ENCODE data around the gene TNS4. TPM values are rescaled to one million over a fixed set of nuclear protein-coding genes. Genes with fewer than 3 reads are reported as not detected.

Gene TNS4
- total and polyA plus RNA-seq, 9 of the 15 experiments (the other 6 are each of a cell fraction or from before 2014, with no cell fraction given), result 0.04 to 0.73 (median 0.24) TPM; not detected in 1

DNA sequence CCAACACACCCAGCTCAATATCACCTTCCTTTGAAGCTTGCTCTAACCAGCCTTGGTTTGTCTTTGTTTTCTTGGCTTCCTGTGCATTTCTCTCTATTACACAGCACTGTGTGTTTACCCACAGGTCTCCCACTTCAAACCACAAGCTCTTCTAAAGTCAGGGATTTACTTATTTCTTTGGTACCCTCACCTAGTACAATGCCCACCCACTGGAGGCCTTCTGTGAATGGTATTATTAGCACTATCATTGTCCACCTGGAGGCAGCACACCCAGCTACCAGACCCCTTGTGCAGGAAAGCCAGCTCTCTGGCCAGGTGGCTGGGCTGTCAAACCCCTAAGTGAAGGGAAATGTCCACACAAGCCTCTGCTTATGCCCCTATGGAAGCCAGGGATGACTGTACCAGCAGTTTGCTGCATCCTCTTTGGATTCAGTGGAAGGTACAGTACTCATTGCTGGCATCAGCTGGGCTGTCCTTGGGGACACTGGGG is 74.4 kb downstream of the TNS4 start:
- H3K79me2 ChIP-seq (ENCODE audit: control insufficient read depth, insufficient read depth, low read length), result no peaks in the 10 kb centered on the region
- no peak for DNase-seq (ENCODE audit: extremely low read depth in 1 of 4, low spot score in 3 of 4)
- peaks cover 0 to 5% of the 10 kb centered on the region in 2 experiments; a peak in 3 of 5 replicates for H3K4me1 ChIP-seq (replicated peaks in 1 of 2; ENCODE audit: control insufficient read depth in 2 of 2, insufficient read depth in 2 of 2, low read length in 2 of 2)
- in situ Hi-C loops (cut with MboI), result no loop called here
- no peak overlapping the region for H3K27ac ChIP-seq (ENCODE audit: extremely low read depth, low read depth, low read length)
- ChIA-PET POLR2A (interaction anchor here (0.6 to 1.8 kb wide), 3 partner anchors 9 to 220 kb away, joined by 3 to 14 read pairs (median 3); partner anchors contain the start of genes SMARCE1 and TOP2A), CTCF (ENCODE audit: low intra/inter-chr PET ratio) (no interaction called here)
- BruUV-seq (replicated peaks), result no TSS peak
- H4K20me1 ChIP-seq (replicated peaks; ENCODE audit: control insufficient read depth, insufficient read depth, low read length), result no peaks in the 10 kb centered on the region
- no peak overlapping the region for H3K4me3 ChIP-seq
- H3K9ac ChIP-seq (ENCODE audit: insufficient read depth in 1 of 2, low read depth in 2 of 2, low read length in 2 of 2), result no peak overlapping the region
- intact Hi-C loops (cut with micrococcal nuclease), result no loop called here
- ATAC-seq, result no peak
- peak overlapping the region; percentile 78 for H2AFZ ChIP-seq (ENCODE audit: low read depth, low read length)
- TF ChIP-seq ZKSCAN8 (CRISPR knock-in tag; IDR thresholded peaks at IDR 0.05), result no peak
- TF ChIP-seq GTF2A2 (tag; IDR thresholded peaks at IDR 0.05), result no peak
- no peak for TF ChIP-seq JUND (IDR thresholded peaks at IDR 0.05; ENCODE audit: borderline replicate concordance, low read depth, low read length)
- no peak for TF ChIP-seq JUND (tag; IDR thresholded peaks at IDR 0.05; ENCODE audit: borderline replicate concordance, low read depth, low read length)
- no peak for TF ChIP-seq SMARCA5 (IDR thresholded peaks at IDR 0.05)
- TF ChIP-seq, protein P1, sequence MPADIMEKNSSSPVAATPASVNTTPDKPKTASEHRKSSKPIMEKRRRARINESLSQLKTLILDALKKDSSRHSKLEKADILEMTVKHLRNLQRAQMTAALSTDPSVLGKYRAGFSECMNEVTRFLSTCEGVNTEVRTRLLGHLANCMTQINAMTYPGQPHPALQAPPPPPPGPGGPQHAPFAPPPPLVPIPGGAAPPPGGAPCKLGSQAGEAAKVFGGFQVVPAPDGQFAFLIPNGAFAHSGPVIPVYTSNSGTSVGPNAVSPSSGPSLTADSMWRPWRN (IDR thresholded peaks at IDR 0.05; ENCODE audit: low read depth), result no peak
- no peak for TF ChIP-seq ZNF696 (CRISPR knock-in tag; conservative IDR thresholded peaks at IDR 0.05)
- no peak for TF ChIP-seq POLR2B (IDR thresholded peaks at IDR 0.05; ENCODE audit: low read depth, partially characterized antibody)
- no peak for TF ChIP-seq ZNF217 (CRISPR knock-in tag; IDR thresholded peaks at IDR 0.05)
- TF ChIP-seq ZNF143 (CRISPR knock-in tag; IDR thresholded peaks at IDR 0.05), result no peak
- no peak for TF ChIP-seq HMG20A (CRISPR knock-in tag; conservative IDR thresholded peaks at IDR 0.05)
- TF ChIP-seq TAF7 (tag; IDR thresholded peaks at IDR 0.05), result no peak
- TF ChIP-seq SOX6 (IDR thresholded peaks at IDR 0.05), result no peak
- FAIRE-seq, result no peak
- no peaks in the 10 kb centered on the region for H3K9me1 ChIP-seq (ENCODE audit: control insufficient read depth, insufficient read depth, low read length)
- no peaks in the 10 kb centered on the region for H3K9me3 ChIP-seq (replicated peaks; ENCODE audit: control insufficient read depth, insufficient read depth, low read depth, low read length)
- H3K36me3 ChIP-seq (ENCODE audit: control insufficient read depth, insufficient read depth, low read length), result no peaks in the 10 kb centered on the region
- H3K4me2 ChIP-seq (ENCODE audit: insufficient read depth, low read length), result no peak overlapping the region
- no peaks in the 10 kb centered on the region for H3K27me3 ChIP-seq (ENCODE audit: control insufficient read depth in 2 of 2, insufficient read depth in 2 of 2, low read length in 2 of 2)

Other genes starting within 250 kb of the TNS4 start
Only the 7 nearest of the 9 such genes appear.
- gene RARA, start 192.4 kb downstream of the TNS4 start, total RNA-seq (2014; rRNA removed), result 13.6 and 18.7 TPM in 2 replicates
- gene RARA, start 192.4 kb downstream of the TNS4 start, total RNA-seq (2014; rRNA removed; fragmentation: Illumina TruSeq; extraction: Trizol), result 5.0 and 7.5 TPM in 2 replicates
- gene RARA, start 192.4 kb downstream of the TNS4 start, total RNA-seq (2015; rRNA removed; fragmentation: Illumina TruSeq; extraction: Trizol), result 7.9 and 8.3 TPM in 2 replicates
- gene RARA, start 192.4 kb downstream of the TNS4 start, total RNA-seq (2021), result 26.2 and 28.0 TPM in 2 replicates
- 2.7 and 3.5 TPM in 2 replicates for gene RARA, start 192.4 kb downstream of the TNS4 start, polyA plus RNA-seq (2011; rRNA removed)
- gene RARA, start 192.4 kb downstream of the TNS4 start, polyA plus RNA-seq (2014; fragmentation: Illumina TruSeq; extraction: Trizol), result 24.2 and 25.2 TPM in 2 replicates
- under 1 TPM; 0.10 TPM for gene RARA, start 192.4 kb downstream of the TNS4 start, polyA plus RNA-seq (2014; fragmentation: Nextera tagmentation; extraction: Ambion mirVana)
- 12.2 and 13.0 TPM in 2 replicates for gene RARA, start 192.4 kb downstream of the TNS4 start, polyA plus RNA-seq (2014; rRNA removed)
- not detected in 2 replicates for gene GJD3, start 136.9 kb downstream of the TNS4 start, total RNA-seq (2014; rRNA removed)
- not detected in 2 replicates for gene GJD3, start 136.9 kb downstream of the TNS4 start, total RNA-seq (2014; rRNA removed; fragmentation: Illumina TruSeq; extraction: Trizol)
- gene GJD3, start 136.9 kb downstream of the TNS4 start, total RNA-seq (2015; rRNA removed; fragmentation: Illumina TruSeq; extraction: Trizol), result not detected in 2 replicates
- gene GJD3, start 136.9 kb downstream of the TNS4 start, total RNA-seq (2021), result 0.38 TPM in 1 of 2 replicates, not detected in the other
- not detected in 2 replicates for gene GJD3, start 136.9 kb downstream of the TNS4 start, polyA plus RNA-seq (2011; rRNA removed)
- gene GJD3, start 136.9 kb downstream of the TNS4 start, polyA plus RNA-seq (2014; fragmentation: Illumina TruSeq; extraction: Trizol), result not detected in 2 replicates
- gene GJD3, start 136.9 kb downstream of the TNS4 start, polyA plus RNA-seq (2014; fragmentation: Nextera tagmentation; extraction: Ambion mirVana), result not detected
- 0.17 TPM in 1 of 2 replicates, not detected in the other for gene GJD3, start 136.9 kb downstream of the TNS4 start, polyA plus RNA-seq (2014; rRNA removed)
- 131 and 133 TPM in 2 replicates for gene TOP2A, start 83.7 kb downstream of the TNS4 start, total RNA-seq (2014; rRNA removed)
- gene TOP2A, start 83.7 kb downstream of the TNS4 start, total RNA-seq (2014; rRNA removed; fragmentation: Illumina TruSeq; extraction: Trizol), result 335 and 375 TPM in 2 replicates
- gene TOP2A, start 83.7 kb downstream of the TNS4 start, total RNA-seq (2015; rRNA removed; fragmentation: Illumina TruSeq; extraction: Trizol), result 257 and 281 TPM in 2 replicates
- 266 and 282 TPM in 2 replicates for gene TOP2A, start 83.7 kb downstream of the TNS4 start, total RNA-seq (2021)
- gene TOP2A, start 83.7 kb downstream of the TNS4 start, polyA plus RNA-seq (2011; rRNA removed), result 150 and 347 TPM in 2 replicates
- 204 and 233 TPM in 2 replicates for gene TOP2A, start 83.7 kb downstream of the TNS4 start, polyA plus RNA-seq (2014; fragmentation: Illumina TruSeq; extraction: Trizol)
- gene TOP2A, start 83.7 kb downstream of the TNS4 start, polyA plus RNA-seq (2014; fragmentation: Nextera tagmentation; extraction: Ambion mirVana), result 100 to 1,000 TPM; 175 to 259 TPM
- gene TOP2A, start 83.7 kb downstream of the TNS4 start, polyA plus RNA-seq (2014; rRNA removed), result 163 and 185 TPM in 2 replicates
- 17.8 and 18.6 TPM in 2 replicates for gene IGFBP4, start 58.2 kb downstream of the TNS4 start, total RNA-seq (2014; rRNA removed)
- gene IGFBP4, start 58.2 kb downstream of the TNS4 start, total RNA-seq (2014; rRNA removed; fragmentation: Illumina TruSeq; extraction: Trizol), result 18.1 and 18.3 TPM in 2 replicates
- 12.0 and 12.6 TPM in 2 replicates for gene IGFBP4, start 58.2 kb downstream of the TNS4 start, total RNA-seq (2015; rRNA removed; fragmentation: Illumina TruSeq; extraction: Trizol)
- gene IGFBP4, start 58.2 kb downstream of the TNS4 start, total RNA-seq (2021), result 87.6 and 99.8 TPM in 2 replicates
- gene IGFBP4, start 58.2 kb downstream of the TNS4 start, polyA plus RNA-seq (2011; rRNA removed), result 47.2 and 98.1 TPM in 2 replicates
- gene IGFBP4, start 58.2 kb downstream of the TNS4 start, polyA plus RNA-seq (2014; fragmentation: Illumina TruSeq; extraction: Trizol), result 46.6 and 64.4 TPM in 2 replicates
- gene IGFBP4, start 58.2 kb downstream of the TNS4 start, polyA plus RNA-seq (2014; fragmentation: Nextera tagmentation; extraction: Ambion mirVana), result 10 to 100 TPM in 1 of 2 experiments, 1 to 10 TPM in 1; 8.8 to 10.8 TPM
- 37.5 and 43.5 TPM in 2 replicates for gene IGFBP4, start 58.2 kb downstream of the TNS4 start, polyA plus RNA-seq (2014; rRNA removed)
- 0.14 and 0.33 TPM in 2 replicates for gene CCR7, start 63.8 kb upstream of the TNS4 start, total RNA-seq (2014; rRNA removed)
- gene CCR7, start 63.8 kb upstream of the TNS4 start, total RNA-seq (2014; rRNA removed; fragmentation: Illumina TruSeq; extraction: Trizol), result 0.13 and 0.22 TPM in 2 replicates
- gene CCR7, start 63.8 kb upstream of the TNS4 start, total RNA-seq (2015; rRNA removed; fragmentation: Illumina TruSeq; extraction: Trizol), result 0.30 and 0.51 TPM in 2 replicates
- 1.1 and 1.3 TPM in 2 replicates for gene CCR7, start 63.8 kb upstream of the TNS4 start, total RNA-seq (2021)
- gene CCR7, start 63.8 kb upstream of the TNS4 start, polyA plus RNA-seq (2011; rRNA removed), result 0.46 and 1.4 TPM in 2 replicates
- gene CCR7, start 63.8 kb upstream of the TNS4 start, polyA plus RNA-seq (2014; fragmentation: Illumina TruSeq; extraction: Trizol), result 0.48 and 0.73 TPM in 2 replicates
- gene CCR7, start 63.8 kb upstream of the TNS4 start, polyA plus RNA-seq (2014; fragmentation: Nextera tagmentation; extraction: Ambion mirVana), result 1 to 10 TPM in 1 of 2 experiments, under 1 TPM in 1; 0.58 to 1.0 TPM
- gene CCR7, start 63.8 kb upstream of the TNS4 start, polyA plus RNA-seq (2014; rRNA removed), result 0.32 and 0.56 TPM in 2 replicates
- 104 and 106 TPM in 2 replicates for gene SMARCE1, start 146.2 kb upstream of the TNS4 start, total RNA-seq (2014; rRNA removed)
- 114 and 120 TPM in 2 replicates for gene SMARCE1, start 146.2 kb upstream of the TNS4 start, total RNA-seq (2014; rRNA removed; fragmentation: Illumina TruSeq; extraction: Trizol)
- 117 and 126 TPM in 2 replicates for gene SMARCE1, start 146.2 kb upstream of the TNS4 start, total RNA-seq (2015; rRNA removed; fragmentation: Illumina TruSeq; extraction: Trizol)
- gene SMARCE1, start 146.2 kb upstream of the TNS4 start, total RNA-seq (2021), result 91.2 and 95.0 TPM in 2 replicates
- 33.7 and 64.1 TPM in 2 replicates for gene SMARCE1, start 146.2 kb upstream of the TNS4 start, polyA plus RNA-seq (2011; rRNA removed)
- gene SMARCE1, start 146.2 kb upstream of the TNS4 start, polyA plus RNA-seq (2014; fragmentation: Illumina TruSeq; extraction: Trizol), result 132 and 142 TPM in 2 replicates
- gene SMARCE1, start 146.2 kb upstream of the TNS4 start, polyA plus RNA-seq (2014; fragmentation: Nextera tagmentation; extraction: Ambion mirVana), result 100 to 1,000 TPM; 115 to 135 TPM
- gene SMARCE1, start 146.2 kb upstream of the TNS4 start, polyA plus RNA-seq (2014; rRNA removed), result 94.8 and 111 TPM in 2 replicates
- not detected in 2 replicates for gene KRT222, start 163.6 kb upstream of the TNS4 start, total RNA-seq (2014; rRNA removed)
- gene KRT222, start 163.6 kb upstream of the TNS4 start, total RNA-seq (2014; rRNA removed; fragmentation: Illumina TruSeq; extraction: Trizol), result not detected in 2 replicates
- 0.08 TPM in 1 of 2 replicates, not detected in the other for gene KRT222, start 163.6 kb upstream of the TNS4 start, total RNA-seq (2015; rRNA removed; fragmentation: Illumina TruSeq; extraction: Trizol)
- gene KRT222, start 163.6 kb upstream of the TNS4 start, total RNA-seq (2021), result 0.04 TPM in 1 of 2 replicates, not detected in the other
- not detected in 2 replicates for gene KRT222, start 163.6 kb upstream of the TNS4 start, polyA plus RNA-seq (2011; rRNA removed)
- 0.03 and 0.11 TPM in 2 replicates for gene KRT222, start 163.6 kb upstream of the TNS4 start, polyA plus RNA-seq (2014; fragmentation: Illumina TruSeq; extraction: Trizol)
- gene KRT222, start 163.6 kb upstream of the TNS4 start, polyA plus RNA-seq (2014; fragmentation: Nextera tagmentation; extraction: Ambion mirVana), result under 1 TPM; 0.06 to 0.11 TPM
- 0.11 TPM in 1 of 2 replicates, not detected in the other for gene KRT222, start 163.6 kb upstream of the TNS4 start, polyA plus RNA-seq (2014; rRNA removed)

Data from K562 (cell line).